ENCODE results near the gene MMP12. TPM values are rescaled to one million over a fixed set of nuclear protein-coding genes. Genes with fewer than 3 reads are reported as not detected.

Gene MMP12
- total and polyA plus RNA-seq, 12 donors: not detected

DNA sequence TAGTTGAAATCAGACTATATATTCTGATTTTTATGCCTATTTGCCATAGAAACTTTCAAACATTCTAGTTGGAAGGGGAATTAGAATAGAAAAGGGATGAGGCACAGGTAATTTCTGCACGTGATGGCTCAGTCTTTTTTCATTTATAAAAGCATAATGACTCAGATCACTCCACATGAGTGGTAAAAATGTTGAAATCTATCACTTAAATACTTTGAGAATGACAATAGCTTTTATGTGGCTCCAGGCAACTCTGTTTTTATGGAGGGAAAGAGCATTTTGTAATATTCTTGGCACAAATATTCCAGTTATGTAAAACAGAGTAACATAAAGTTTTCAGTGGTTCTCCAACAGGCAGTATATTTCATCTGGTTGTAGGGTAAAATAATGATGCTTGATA is 25.5 kb downstream of the MMP12 start:
- intact Hi-C loops (cut with DNase I): no loop called here
- 40 to 68% (median 47%) methylated on average over 1 of the region's 1 CpG for WGBS, 4 donors
- no peak for TF ChIP-seq POLR2A (IDR thresholded peaks at IDR 0.05)
- Histone ChIP-seq H3K9me3 (replicated peaks in 1 of 3) (no peaks in the 10 kb centered on the region), H3K27me3 (peaks cover 6% of the 10 kb centered on the region), H3K27ac (no peak overlapping the region), H3K36me3 (replicated peaks in 1 of 2) (no peaks in the 10 kb centered on the region), H3K4me3 (no peak overlapping the region), H3K4me1 (replicated peaks in 1 of 2) (no peaks in the 10 kb centered on the region)
- DNase-seq: no peak

DNA sequence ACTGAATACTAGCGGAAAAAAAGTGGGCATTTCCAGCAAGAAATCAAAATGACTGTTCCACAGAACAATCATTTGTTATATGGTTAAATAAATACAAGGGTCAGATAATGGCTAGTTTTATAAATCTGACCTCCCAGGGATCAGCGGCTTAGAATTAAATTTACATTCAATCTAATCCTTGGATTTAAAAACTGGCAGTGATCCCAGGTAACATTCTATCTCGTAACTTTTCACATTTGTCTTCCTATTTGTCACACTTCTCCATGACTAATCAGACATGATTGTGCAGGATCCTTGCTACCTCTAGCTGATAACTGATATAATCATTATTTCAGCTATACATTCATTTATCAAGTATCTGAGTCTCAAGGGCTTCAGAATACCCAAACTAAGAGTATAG is 28.5 kb downstream of the MMP12 start:
- 44 to 55% (median 49%) methylated on average over 3 of the region's 3 CpGs for WGBS, 4 donors
- Histone ChIP-seq H3K27ac (no peak overlapping the region), H3K27me3 (peaks cover 6% of the 10 kb centered on the region), H3K9me3 (replicated peaks in 1 of 3) (no peaks in the 10 kb centered on the region), H3K4me1 (replicated peaks in 1 of 2) (no peaks in the 10 kb centered on the region), H3K36me3 (replicated peaks in 1 of 2) (no peaks in the 10 kb centered on the region), H3K4me3 (no peak overlapping the region)
- intact Hi-C loops (cut with DNase I): no loop called here
- no peak for DNase-seq
- no peak for TF ChIP-seq POLR2A (IDR thresholded peaks at IDR 0.05)
- TF ChIP-seq, protein P1, sequence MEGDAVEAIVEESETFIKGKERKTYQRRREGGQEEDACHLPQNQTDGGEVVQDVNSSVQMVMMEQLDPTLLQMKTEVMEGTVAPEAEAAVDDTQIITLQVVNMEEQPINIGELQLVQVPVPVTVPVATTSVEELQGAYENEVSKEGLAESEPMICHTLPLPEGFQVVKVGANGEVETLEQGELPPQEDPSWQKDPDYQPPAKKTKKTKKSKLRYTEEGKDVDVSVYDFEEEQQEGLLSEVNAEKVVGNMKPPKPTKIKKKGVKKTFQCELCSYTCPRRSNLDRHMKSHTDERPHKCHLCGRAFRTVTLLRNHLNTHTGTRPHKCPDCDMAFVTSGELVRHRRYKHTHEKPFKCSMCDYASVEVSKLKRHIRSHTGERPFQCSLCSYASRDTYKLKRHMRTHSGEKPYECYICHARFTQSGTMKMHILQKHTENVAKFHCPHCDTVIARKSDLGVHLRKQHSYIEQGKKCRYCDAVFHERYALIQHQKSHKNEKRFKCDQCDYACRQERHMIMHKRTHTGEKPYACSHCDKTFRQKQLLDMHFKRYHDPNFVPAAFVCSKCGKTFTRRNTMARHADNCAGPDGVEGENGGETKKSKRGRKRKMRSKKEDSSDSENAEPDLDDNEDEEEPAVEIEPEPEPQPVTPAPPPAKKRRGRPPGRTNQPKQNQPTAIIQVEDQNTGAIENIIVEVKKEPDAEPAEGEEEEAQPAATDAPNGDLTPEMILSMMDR (IDR thresholded peaks at IDR 0.05): no peak

DNA sequence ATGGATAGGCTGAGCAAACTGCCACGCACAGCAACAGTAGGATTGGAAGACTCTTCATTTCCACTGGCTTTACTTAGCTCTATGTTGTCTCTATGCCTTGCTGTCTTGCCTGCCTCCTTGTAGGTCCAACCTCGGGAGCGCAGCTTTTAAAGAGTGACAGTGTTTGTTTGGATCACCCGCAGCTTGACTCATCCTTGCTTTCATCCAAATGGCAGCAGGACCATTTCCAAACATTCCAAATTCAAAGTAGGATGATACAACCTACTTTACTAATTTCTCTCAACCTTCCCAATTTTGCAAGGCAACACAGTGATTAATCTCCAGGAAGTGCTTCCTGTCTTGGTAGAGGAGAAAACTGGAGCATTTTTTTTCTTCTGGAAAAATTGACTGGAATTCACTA is 31.3 kb downstream of the MMP12 start, which contains the start of gene MMP3:
MMP3 (minus strand) TSS at position 121 of the 400 bp plus-strand sequence; CDS start at position 58, 63 bp downstream.
- Histone ChIP-seq H3K9me3 (replicated peaks in 1 of 3) (no peaks in the 10 kb centered on the region), H3K27me3 (peaks cover 6% of the 10 kb centered on the region), H3K4me3 (no peak within 1 kb of the TSS), H3K4me1 (replicated peaks in 1 of 2) (no peaks in the 10 kb centered on the region), H3K36me3 (replicated peaks in 1 of 2) (no peaks in the 10 kb centered on the region), H3K27ac (no peak within 1 kb of the TSS)
- no peak for DNase-seq
- intact Hi-C loops (cut with DNase I): no loop called here
- 68 to 84% (median 76%) methylated on average over 4 of the region's 4 CpGs for WGBS, 4 donors
- TF ChIP-seq, protein P1 (IDR thresholded peaks at IDR 0.05): no peak
- TF ChIP-seq POLR2A (IDR thresholded peaks at IDR 0.05): no peak

DNA sequence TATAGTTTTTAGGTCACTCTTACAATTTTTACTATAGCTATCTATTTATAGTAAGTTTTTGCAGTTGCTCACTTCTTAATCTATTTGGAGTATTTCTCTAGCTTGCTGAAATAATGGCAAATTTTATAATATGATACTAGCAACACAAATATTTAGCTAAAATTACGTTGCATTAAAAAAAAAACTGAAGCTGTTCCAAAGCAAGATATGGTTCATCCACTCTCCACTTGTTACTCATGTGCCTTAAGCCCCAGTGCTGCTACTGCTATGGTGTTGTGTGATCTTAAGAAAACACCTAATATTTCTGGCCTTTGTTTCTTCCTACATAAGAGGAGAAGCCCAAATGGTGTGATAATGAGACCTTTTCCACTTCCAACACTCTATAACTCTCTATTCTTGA is 31.9 kb downstream of the MMP12 start:
- H3K4me3 ChIP-seq: no peak overlapping the region
- H3K27me3 ChIP-seq: peaks cover 6% of the 10 kb centered on the region
- TF ChIP-seq POLR2A (IDR thresholded peaks at IDR 0.05): no peak
- TF ChIP-seq, protein P1 (IDR thresholded peaks at IDR 0.05): no peak
- WGBS, 4 donors: 36 to 50% (median 46%) methylated on average over 1 of the region's 1 CpG
- intact Hi-C loops (cut with DNase I): no loop called here
- H3K9me3 ChIP-seq (replicated peaks in 1 of 3): no peaks in the 10 kb centered on the region
- DNase-seq: no peak
- H3K36me3 ChIP-seq (replicated peaks in 1 of 2): no peaks in the 10 kb centered on the region
- H3K4me1 ChIP-seq (replicated peaks in 1 of 2): no peaks in the 10 kb centered on the region
- no peak overlapping the region for H3K27ac ChIP-seq

DNA sequence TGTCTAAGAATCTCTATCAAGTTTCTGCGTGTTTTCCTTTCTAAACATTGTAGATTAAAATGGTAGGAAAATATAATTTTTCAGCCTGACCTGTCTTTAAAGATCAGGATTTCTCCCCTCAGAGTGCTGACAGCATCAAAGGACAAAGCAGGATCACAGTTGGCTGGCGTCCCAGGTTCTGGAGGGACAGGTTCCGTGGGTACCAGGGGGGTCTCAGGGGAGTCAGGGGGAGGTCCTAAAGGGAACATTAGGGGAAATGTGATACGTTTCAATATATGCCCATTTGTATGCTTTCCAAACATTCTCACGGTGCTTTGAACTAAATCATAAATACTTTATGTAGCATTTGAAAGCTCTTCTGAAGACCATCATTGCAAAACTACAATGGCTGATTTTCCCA is 34.8 kb downstream of the MMP12 start:
- intact Hi-C loops (cut with DNase I): no loop called here
- H3K9me3 ChIP-seq (replicated peaks in 1 of 3): no peaks in the 10 kb centered on the region
- H3K27me3 ChIP-seq: no peaks in the 10 kb centered on the region
- TF ChIP-seq POLR2A (IDR thresholded peaks at IDR 0.05): no peak
- TF ChIP-seq, protein P1 (IDR thresholded peaks at IDR 0.05): no peak
- WGBS, 4 donors: 39 to 49% (median 45%) methylated on average over 5 of the region's 5 CpGs
- DNase-seq: no peak
- no peaks in the 10 kb centered on the region for H3K4me1 ChIP-seq (replicated peaks in 1 of 2)
- H3K36me3 ChIP-seq (replicated peaks in 1 of 2): no peaks in the 10 kb centered on the region
- no peak overlapping the region for H3K4me3 ChIP-seq
- no peak overlapping the region for H3K27ac ChIP-seq
